Endothelial cell of umbilical vein (primary cell): ENCODE data around the gene CD63. TPM values are rescaled to one million over a fixed set of nuclear protein-coding genes. Genes with fewer than 3 reads are reported as not detected.

Experiments used
- BruUV-seq: library from RNA; stranded (reverse); fragments of 400-500 nt; replicated peaks from 2 replicates; lab custom pipeline; 2021; lab: Mats Ljungman, UMichigan
- CTCF ChIA-PET: fragments of 300-600, 350-600 bp; sonication (Branson Sonifier 250); formaldehyde crosslinking; loops from one replicate; lab custom pipeline; 2021; ENCODE audit warnings: antibody characterized with exemption, inconsistent platforms; lab: Charles Lee
- POLR2A ChIA-PET: fragments of 300-600, 350-600 bp; sonication (Branson Sonifier 250); formaldehyde crosslinking; loops from one replicate; lab custom pipeline; 2021; ENCODE audit warnings: antibody characterized with exemption, inconsistent platforms; lab: Charles Lee
- DNase-seq: peaks from one replicate; pipeline ENCODE4 v3.0.0-alpha.2; 2011; ENCODE audit warnings: low read depth, low spot score
- FAIRE-seq: peaks from 2 replicates; lab custom pipeline; 2011; peaks lifted over from hg19 to GRCh38; lab: Jason Lieb, UNC
- H2AFZ ChIP-seq: 2 replicates; pipeline ENCODE4 v1.6.0; 2012; ENCODE audit warnings: low read depth, low read length, control low read depth, inconsistent platforms
- H3K27ac ChIP-seq: 2 replicates; pipeline ENCODE4 v1.5.1; 2011; ENCODE audit warnings: low read depth, mild to moderate bottlenecking, control low read depth, low read length, moderate library complexity; ENCODE audit not compliant: insufficient read depth
- H3K27me3 ChIP-seq, 2 experiments: 2 replicates each; pipeline versions ENCODE4 v1.6.0 to v1.6.1; 2011; ENCODE audit warnings: low read length in 2 of 2, mixed read lengths in 1 of 2; ENCODE audit not compliant: control insufficient read depth in 2 of 2, insufficient read depth in 2 of 2
- H3K36me3 ChIP-seq, 2 experiments: 2 replicates in 1 of 2; 3 replicates in 1 of 2; pipeline ENCODE4 v1.5.1; 2011; ENCODE audit warnings: low read length in 2 of 2, mild to moderate bottlenecking in 1 of 2, moderate library complexity in 1 of 2; ENCODE audit not compliant: control insufficient read depth in 2 of 2, insufficient read depth in 2 of 2; ENCODE audit errors: extremely low read depth in 1 of 2
- H3K4me1 ChIP-seq: 3 replicates; pipeline ENCODE4 v1.5.1; 2011; ENCODE audit warnings: mild to moderate bottlenecking, low read length; ENCODE audit not compliant: control insufficient read depth, insufficient read depth; ENCODE audit errors: extremely low read depth
- H3K4me2 ChIP-seq: 2 replicates; pipeline ENCODE4 v1.6.1; 2011; ENCODE audit warnings: low read length, control low read depth, mixed read lengths; ENCODE audit not compliant: insufficient read depth
- H3K4me3 ChIP-seq, 3 experiments: fragments of 200-600 bp in 1 of 3; sonication (generic), shearing (Covaris generic) in 1 of 3; replicated peaks in 1 of 3; 2 replicates each; pipeline ENCODE4 v1.5.1; 2011 to 2016; ENCODE audit warnings: control low read depth in 3 of 3, low read length in 3 of 3, mild to moderate bottlenecking in 2 of 3, inconsistent platforms in 1 of 3, low read depth in 1 of 3, moderate library complexity in 1 of 3; ENCODE audit not compliant: insufficient read depth in 1 of 3
- H3K79me2 ChIP-seq: 2 replicates; pipeline ENCODE4 v1.6.0; 2012; ENCODE audit warnings: low read length, inconsistent platforms; ENCODE audit not compliant: control insufficient read depth, insufficient read depth
- H3K9ac ChIP-seq: replicated peaks from 2 replicates; pipeline ENCODE3; 2011; ENCODE audit warnings: low read length, control low read depth; ENCODE audit not compliant: insufficient read depth; ENCODE audit errors: extremely low read depth
- H3K9me1 ChIP-seq: replicated peaks from 3 replicates; pipeline ENCODE4 v1.6.0; 2011; ENCODE audit warnings: mild to moderate bottlenecking, low read length; ENCODE audit not compliant: control insufficient read depth, insufficient read depth; ENCODE audit errors: extremely low read depth
- H3K9me3 ChIP-seq: replicated peaks from 2 replicates; pipeline ENCODE4 v1.5.1; 2012; ENCODE audit warnings: low read length, inconsistent platforms; ENCODE audit not compliant: control insufficient read depth, insufficient read depth
- H4K20me1 ChIP-seq: replicated peaks from 2 replicates; pipeline ENCODE3; 2011; ENCODE audit warnings: mild to moderate bottlenecking, low read length; ENCODE audit not compliant: control insufficient read depth, insufficient read depth; ENCODE audit errors: extremely low read depth
- CTCF ChIP-seq, 2 donors: IDR thresholded peaks; 1 replicate in 1 of 2; 2 replicates in 1 of 2; pipeline ENCODE4 v1.5.1; 2011; ENCODE audit warnings: low read length in 2 of 2, mild to moderate bottlenecking in 2 of 2, moderate library complexity in 2 of 2, control low read depth in 1 of 2, inconsistent platforms in 1 of 2, low read depth in 1 of 2; ENCODE audit not compliant: insufficient read depth in 1 of 2; ENCODE audit errors: extremely low read depth in 1 of 2
- EZH2 ChIP-seq: IDR thresholded peaks from 2 replicates; pipeline ENCODE4 v1.6.1; 2012; ENCODE audit warnings: borderline replicate concordance, low read depth, mild to moderate bottlenecking, moderate library complexity, low read length, inconsistent platforms; ENCODE audit not compliant: severe bottlenecking
- FOS ChIP-seq: IDR thresholded peaks from 2 replicates; pipeline ENCODE4 v1.6.1; 2011; ENCODE audit warnings: mild to moderate bottlenecking, low read length, moderate library complexity, borderline replicate concordance; ENCODE audit not compliant: insufficient read depth
- GATA2 ChIP-seq: IDR thresholded peaks from 2 replicates; pipeline ENCODE4 v1.7.0; 2011; ENCODE audit warnings: low read depth, mild to moderate bottlenecking, moderate library complexity, mixed read lengths, low read length; ENCODE audit not compliant: insufficient read length, insufficient read depth
- JUN ChIP-seq: IDR thresholded peaks from 2 replicates; pipeline ENCODE4 v1.6.1; 2011; ENCODE audit warnings: borderline replicate concordance, low read depth; ENCODE audit not compliant: insufficient read length, insufficient read depth
- MAX ChIP-seq: IDR thresholded peaks from 2 replicates; pipeline ENCODE4 v1.6.1; 2011; ENCODE audit not compliant: insufficient read depth, insufficient read length
- MYC ChIP-seq: IDR thresholded peaks from one replicate; pipeline ENCODE4 v1.6.1; 2011; ENCODE audit warnings: mild to moderate bottlenecking, low read depth, low read length
- POLR2A ChIP-seq: IDR thresholded peaks from 2 replicates; pipeline ENCODE4 v1.6.1; 2012; ENCODE audit warnings: low read depth, mild to moderate bottlenecking, control low read depth, low read length
- POLR2AphosphoS5 ChIP-seq: IDR thresholded peaks from 2 replicates; pipeline ENCODE4 v1.6.1; 2012; ENCODE audit warnings: low read depth, mild to moderate bottlenecking, control low read depth, low read length, moderate library complexity; ENCODE audit not compliant: insufficient read depth
- dilution Hi-C: fragments of 300-500 bp; cut with MboI; formaldehyde crosslinking; loops from one replicate; pipeline ENCODE4 v1.15.0; 2019; ENCODE audit warnings: low sequenced_read_pairs; ENCODE audit not compliant: extremely low pct_ligation_motif_present
- intact Hi-C: fragments of 100-400 bp; cut with micrococcal nuclease; formaldehyde crosslinking; loops from one replicate; pipeline ENCODE4 v1.10.0; 2022
- polyA plus RNA-seq, 4 experiments: library from polyadenylated mRNA; depleted of rRNA in 3 of 4; stranded (reverse) in 3 of 4; unstranded in 1 of 4; fragments of >200 nt; gene quantifications; 2 replicates each; pipeline versions ENCODE4 v1.2.1 to v1.2.3, GENCODE V29; 2011 to 2012; ENCODE audit warnings: missing spikeins in 1 of 4
- total RNA-seq: library from RNA; stranded (reverse); gene quantifications from 2 replicates; pipeline ENCODE4 v1.2.3, GENCODE V29; 2021

The CD63 gene
- total and polyA plus RNA-seq, 2 donors (not counting 3 experiments of a cell fraction or from before 2014, with no cell fraction given): 1,054 to 1,429 TPM

- ChIA-PET POLR2A (no interaction called here), CTCF (no interaction called here)
- Histone ChIP-seq H3K9me3 (no peaks in the 10 kb centered on the region), H3K27me3 (peaks cover 0 to under 1% of the 10 kb centered on the region in 2 experiments), H3K9me1 (no peaks in the 10 kb centered on the region), H4K20me1 (no peaks in the 10 kb centered on the region), H3K4me2 (no peak overlapping the region), H2AFZ (no peak overlapping the region), H3K4me1 (no peaks in the 10 kb centered on the region), H3K36me3 (no peaks in the 10 kb centered on the region), H3K4me3 (no peak overlapping the region), H3K27ac (no peak overlapping the region), H3K79me2 (no peaks in the 10 kb centered on the region), H3K9ac (no peak overlapping the region)
- no peak for DNase-seq
- no TSS peak for BruUV-seq
- no peak for FAIRE-seq
- no peak for TF ChIP-seq JUN
- intact Hi-C loops (no loop called here), dilution Hi-C loops (no loop called here)
Observed at GRCh38 chr12:55685671-55686070, 43.1 kb downstream of the CD63 start.

- TF ChIP-seq POLR2A: no peak
- no peak for TF ChIP-seq GATA2
- TF ChIP-seq JUN: no peak
- TF ChIP-seq POLR2AphosphoS5: no peak
- no peak for TF ChIP-seq MYC
- no peak for TF ChIP-seq CTCF (IDR thresholded peaks at IDR 0.05; ENCODE audit: extremely low read depth in 1 of 2, insufficient read depth in 1 of 2, low read depth in 1 of 2, low read length in 2 of 2)
- no peak for TF ChIP-seq EZH2
- TF ChIP-seq FOS: no peak
- TF ChIP-seq MAX: no peak
- no peak for FAIRE-seq
Observed at GRCh38 chr12:55684761-55685370, 43.9 kb downstream of the CD63 start.

More at GRCh38 chr12:55684761-55685370, 43.9 kb downstream of the CD63 start:
- H3K4me3 ChIP-seq: no peak overlapping the region
- dilution Hi-C loops (no loop called here), intact Hi-C loops (no loop called here)
- no peaks in the 10 kb centered on the region for H3K4me1 ChIP-seq
- BruUV-seq: no TSS peak
- DNase-seq: no peak
- H3K36me3 ChIP-seq: no peaks in the 10 kb centered on the region
- H3K9ac ChIP-seq: no peak overlapping the region
- H3K9me3 ChIP-seq: no peaks in the 10 kb centered on the region
- no peaks in the 10 kb centered on the region for H3K9me1 ChIP-seq
- ChIA-PET POLR2A (no interaction called here), CTCF (no interaction called here)
- no peaks in the 10 kb centered on the region for H3K79me2 ChIP-seq
- no peak overlapping the region for H3K27ac ChIP-seq
- no peak overlapping the region for H3K4me2 ChIP-seq
- H2AFZ ChIP-seq: no peak overlapping the region
- H4K20me1 ChIP-seq: no peaks in the 10 kb centered on the region
- peaks cover 0 to 5% of the 10 kb centered on the region in 2 experiments for H3K27me3 ChIP-seq
